NB4 (cell line): Measurements from ENCODE around the gene LGALS4.

ENCODE experiments used
- CTCF ChIP-seq: IDR thresholded peaks from one replicate; pipeline ENCODE4 v1.5.1; 2012; ENCODE audit warnings: low read depth, low read length
- MYC ChIP-seq: IDR thresholded peaks from 2 replicates; pipeline ENCODE4 v1.6.1; 2011; ENCODE audit warnings: low read depth, low read length
- POLR2A ChIP-seq: IDR thresholded peaks from 2 replicates; pipeline ENCODE4 v1.6.1; 2011; ENCODE audit warnings: mild to moderate bottlenecking; ENCODE audit not compliant: insufficient read length; ENCODE audit errors: extremely low read depth

GRCh38 chr19:38784224-38784623 is 28.5 kb downstream of the LGALS4 start:
- TF ChIP-seq CTCF = no peak
- no peak for TF ChIP-seq MYC
- TF ChIP-seq POLR2A = no peak
